Parathyroid adenoma (tissue), 2 donors: ENCODE measurements around the gene ANXA6.

Source experiments
- H2AFZ ChIP-seq: fragments of 300-600 bp; sonication (generic); one replicate; pipeline ENCODE4 v1.7.0; 2017; ENCODE audit warnings: antibody characterized with exemption, mild to moderate bottlenecking
- H3K27ac ChIP-seq: fragments of 300-600 bp; sonication (generic); one replicate; pipeline ENCODE4 v1.7.0; 2017
- H3K27me3 ChIP-seq: fragments of 300-600 bp; sonication (generic); one replicate; pipeline ENCODE4 v1.7.0; 2017; ENCODE audit warnings: low read length; ENCODE audit not compliant: control insufficient read depth, insufficient read depth
- H3K36me3 ChIP-seq: fragments of 300-600 bp; sonication (generic); one replicate; pipeline ENCODE4 v1.7.0; 2017; ENCODE audit warnings: low read length; ENCODE audit not compliant: control insufficient read depth, insufficient read depth
- H3K4me1 ChIP-seq: fragments of 300-600 bp; sonication (generic); one replicate; pipeline ENCODE4 v1.7.0; 2017; ENCODE audit warnings: control low read depth
- H3K4me2 ChIP-seq: fragments of 300-600 bp; sonication (generic); one replicate; pipeline ENCODE4 v1.7.0; 2017; ENCODE audit warnings: low read length
- H3K4me3 ChIP-seq: fragments of 300-600 bp; sonication (generic); one replicate; pipeline ENCODE4 v1.7.0; 2017; ENCODE audit warnings: low read depth, low read length
- H3K79me2 ChIP-seq: fragments of 300-600 bp; sonication (generic); one replicate; pipeline ENCODE4 v1.7.0; 2017; ENCODE audit warnings: control low read depth
- H3K9ac ChIP-seq: fragments of 300-600 bp; sonication (generic); one replicate; pipeline ENCODE4 v1.7.0; 2017; ENCODE audit warnings: mild to moderate bottlenecking
- H3K9me3 ChIP-seq: fragments of 300-600 bp; sonication (generic); one replicate; pipeline ENCODE4 v1.7.0; 2017; ENCODE audit warnings: low read length; ENCODE audit not compliant: control insufficient read depth
- CTCF ChIP-seq: fragments of 300-600 bp; sonication (generic); IDR thresholded peaks from one replicate; pipeline ENCODE4 v1.7.0; 2017; ENCODE audit warnings: antibody characterized with exemption, mild to moderate bottlenecking
- donor health status: primary hyperparathyroidism.

ANXA6 gene

GRCh38 chr5:151182524-151182900 is 24.9 kb upstream of the ANXA6 start:
- H3K4me2 ChIP-seq: no peak overlapping the region
- H2AFZ ChIP-seq: no peak overlapping the region
- no peak overlapping the region for H3K4me3 ChIP-seq
- no peak for TF ChIP-seq CTCF
- no peak overlapping the region for H3K27ac ChIP-seq
- no peaks in the 10 kb centered on the region for H3K79me2 ChIP-seq
- no peaks in the 10 kb centered on the region for H3K27me3 ChIP-seq
- H3K9ac ChIP-seq: no peak overlapping the region
- no peaks in the 10 kb centered on the region for H3K36me3 ChIP-seq
- H3K4me1 ChIP-seq: no peaks in the 10 kb centered on the region
- H3K9me3 ChIP-seq: no peaks in the 10 kb centered on the region

- H3K4me1 ChIP-seq: no peaks in the 10 kb centered on the region
- H3K4me3 ChIP-seq: no peak overlapping the region
- H3K36me3 ChIP-seq: no peaks in the 10 kb centered on the region
- H3K9ac ChIP-seq: no peak overlapping the region
- H3K27ac ChIP-seq: no peak overlapping the region
- no peak overlapping the region for H2AFZ ChIP-seq
- H3K4me2 ChIP-seq: no peak overlapping the region
- no peaks in the 10 kb centered on the region for H3K79me2 ChIP-seq
- TF ChIP-seq CTCF: no peak
- H3K9me3 ChIP-seq: no peaks in the 10 kb centered on the region
- no peaks in the 10 kb centered on the region for H3K27me3 ChIP-seq
Observed at GRCh38 chr5:151181818-151182523, 24.4 kb upstream of the ANXA6 start.

- no peak overlapping the region for H2AFZ ChIP-seq
- H3K79me2 ChIP-seq: no peaks in the 10 kb centered on the region
- H3K9ac ChIP-seq: no peak overlapping the region
- H3K9me3 ChIP-seq: no peaks in the 10 kb centered on the region
- no peaks in the 10 kb centered on the region for H3K36me3 ChIP-seq
- H3K4me1 ChIP-seq: no peaks in the 10 kb centered on the region
- no peaks in the 10 kb centered on the region for H3K27me3 ChIP-seq
- no peak overlapping the region for H3K4me2 ChIP-seq
- no peak overlapping the region for H3K27ac ChIP-seq
- TF ChIP-seq CTCF: no peak
- H3K4me3 ChIP-seq: no peak overlapping the region
Observed at GRCh38 chr5:151180291-151180690, 22.7 kb upstream of the ANXA6 start.

GRCh38 chr5:151179489-151179840 is 21.9 kb upstream of the ANXA6 start:
- no peaks in the 10 kb centered on the region for H3K27me3 ChIP-seq
- TF ChIP-seq CTCF: no peak
- H3K9ac ChIP-seq: no peak overlapping the region
- H2AFZ ChIP-seq: no peak overlapping the region
- peaks cover 2% of the 10 kb centered on the region for H3K4me1 ChIP-seq
- H3K4me2 ChIP-seq: no peak overlapping the region
- H3K36me3 ChIP-seq: no peaks in the 10 kb centered on the region
- no peak overlapping the region for H3K4me3 ChIP-seq
- no peaks in the 10 kb centered on the region for H3K9me3 ChIP-seq
- no peaks in the 10 kb centered on the region for H3K79me2 ChIP-seq
- no peak overlapping the region for H3K27ac ChIP-seq

- Histone ChIP-seq H3K79me2 (no peaks in the 10 kb centered on the region), H3K4me2 (no peak overlapping the region), H3K27ac (no peak overlapping the region), H3K9me3 (no peaks in the 10 kb centered on the region), H3K27me3 (no peaks in the 10 kb centered on the region), H3K9ac (no peak overlapping the region), H3K4me3 (no peak overlapping the region), H3K36me3 (no peaks in the 10 kb centered on the region), H2AFZ (no peak overlapping the region), H3K4me1 (peaks cover 2% of the 10 kb centered on the region)
- no peak for TF ChIP-seq CTCF
Observed at GRCh38 chr5:151178777-151179488, 21.4 kb upstream of the ANXA6 start.
